HepG2 (cell line): ENCODE data around the gene MSI2. TPM values are rescaled to one million over a fixed set of nuclear protein-coding genes. Genes with fewer than 3 reads are reported as not detected.
A peak's percentile ranks its signal among the peaks of the same experiment; 100 is the strongest.

Source experiments
- ATAC-seq: fragments of 200-7000 bp; cut with Tn5 transposase; 3 replicates; pipeline ENCODE4 v1.9.1; 2020; ENCODE audit warnings: mild to moderate bottlenecking, moderate library complexity
- BruUV-seq: library from RNA; stranded (reverse); fragments of 400-500 nt; replicated peaks from 2 replicates; lab custom pipeline; 2021; lab: Mats Ljungman, UMichigan
- CTCF ChIA-PET: fragments of 300-600 bp; formaldehyde crosslinking; extraction: SDS; loops from one replicate; lab custom pipeline; 2021; ENCODE audit warnings: low total read pairs, inconsistent platforms, low intra/inter-chr PET ratio; lab: Yijun Ruan, JAX
- POLR2A ChIA-PET: fragments of 350-600 bp; sonication (Branson Sonifier 250); formaldehyde crosslinking; loops from one replicate; lab custom pipeline; 2020; ENCODE audit warnings: antibody characterized with exemption, inconsistent platforms; lab: Yijun Ruan, JAX
- DNase-seq: peaks from one replicate; pipeline ENCODE4 v3.0.0-alpha.2; 2015; ENCODE audit warnings: low spot score
- FAIRE-seq: peaks from 3 replicates; lab custom pipeline; 2011; peaks lifted over from hg19 to GRCh38; lab: Jason Lieb, UNC
- H2AFZ ChIP-seq: one replicate; pipeline ENCODE4 v1.6.1; 2011; ENCODE audit warnings: low read length, inconsistent platforms
- H3K27ac ChIP-seq: fragments of 300-600 bp; 3 replicates; pipeline ENCODE4 v1.8.0; 2011; ENCODE audit warnings: mixed run types, mild to moderate bottlenecking, mixed read lengths, low read length, inconsistent platforms; ENCODE audit not compliant: insufficient read depth; ENCODE audit errors: extremely low read length
- H3K27me3 ChIP-seq, 2 experiments: fragments of 200-600 bp in 1 of 2; 2 replicates in 1 of 2; 3 replicates in 1 of 2; pipeline versions ENCODE4 v1.6.0 to v1.8.0; 2011; ENCODE audit warnings: low read length in 2 of 2, mild to moderate bottlenecking in 2 of 2, moderate library complexity in 2 of 2, inconsistent platforms in 1 of 2; ENCODE audit not compliant: insufficient read depth in 2 of 2, control insufficient read depth in 1 of 2
- H3K36me3 ChIP-seq, 2 experiments: fragments of 200-600 bp in 1 of 2; replicated peaks in 1 of 2; 2 replicates in 1 of 2; 3 replicates in 1 of 2; pipeline versions ENCODE4 v1.5.1 to v1.8.0; 2011; ENCODE audit warnings: low read length in 2 of 2, inconsistent platforms in 1 of 2; ENCODE audit not compliant: insufficient read depth in 2 of 2, control insufficient read depth in 1 of 2
- H3K4me1 ChIP-seq: 2 replicates; pipeline ENCODE4 v1.5.1; 2012; ENCODE audit warnings: low read length, inconsistent platforms; ENCODE audit not compliant: insufficient read depth
- H3K4me2 ChIP-seq: 2 replicates; pipeline ENCODE4 v1.6.0; 2011; ENCODE audit warnings: low read depth, low read length, inconsistent platforms
- H3K4me3 ChIP-seq, 3 experiments: fragments of 200-600 bp in 1 of 3; sonication (generic), shearing (Covaris generic) in 1 of 3; replicated peaks in 1 of 3; 2 replicates each; pipeline ENCODE4 v1.5.1; 2011 to 2016; ENCODE audit warnings: low read length in 3 of 3, inconsistent platforms in 2 of 3, low read depth in 2 of 3, mild to moderate bottlenecking in 2 of 3, control low read depth in 1 of 3, mixed read lengths in 1 of 3; ENCODE audit not compliant: insufficient read depth in 1 of 3
- H3K79me2 ChIP-seq: one replicate; pipeline ENCODE4 v1.6.1; 2011; ENCODE audit warnings: low read length, inconsistent platforms; ENCODE audit not compliant: insufficient read depth
- H3K9ac ChIP-seq: 2 replicates; pipeline ENCODE4 v1.6.0; 2011; ENCODE audit warnings: mild to moderate bottlenecking, low read depth, low read length, inconsistent platforms; ENCODE audit not compliant: insufficient read depth
- H3K9me3 ChIP-seq: 2 replicates; pipeline ENCODE4 v1.5.1; 2012; ENCODE audit warnings: mild to moderate bottlenecking, low read length
- H4K20me1 ChIP-seq: 2 replicates; pipeline ENCODE4 v1.6.0; 2011; ENCODE audit warnings: inconsistent platforms, mild to moderate bottlenecking, low read length, moderate library complexity; ENCODE audit not compliant: insufficient read depth
- ATF3 ChIP-seq: sonication (generic); formaldehyde crosslinking; IDR thresholded peaks from 2 replicates; pipeline ENCODE4 v1.4.0; 2020; ENCODE audit warnings: missing genetic modification reagents
- ELK4 ChIP-seq: sonication (generic); formaldehyde crosslinking; IDR thresholded peaks from 2 replicates; pipeline ENCODE4 v1.9.0; 2021; ENCODE audit warnings: missing genetic modification reagents, borderline replicate concordance
- FOXP1 ChIP-seq, 2 experiments: fragments of 450-650 bp in 1 of 2; IDR thresholded peaks; 2 replicates each; pipeline ENCODE4 v1.6.1; 2017 to 2018; ENCODE audit warnings: antibody characterized with exemption in 1 of 2
- ZNF777 ChIP-seq: sonication (generic); formaldehyde crosslinking; IDR thresholded peaks from 2 replicates; pipeline ENCODE4 v1.4.0; 2020; ENCODE audit warnings: missing genetic modification reagents
- WGBS: methylation state at CpG from one replicate; pipeline ENCODE4 v1.1.6; 2017; ENCODE audit warnings: low lambda C conversion rate; 5-methylcytosine and 5-hydroxymethylcytosine counted together
- in situ Hi-C: cut with HindIII; loops from 2 replicates; pipeline ENCODE4 v1.10.0; 2017; ENCODE audit warnings: low pct_unique_long_range_greater_than_20kb; ENCODE audit not compliant: extremely low pct_ligation_motif_present
- intact Hi-C: fragments of 100-400 bp; cut with micrococcal nuclease; formaldehyde crosslinking; loops from one replicate; pipeline ENCODE4 v1.10.0; 2022; ENCODE audit not compliant: unreplicated experiment
- polyA plus RNA-seq, 8 experiments: library from polyadenylated mRNA; depleted of rRNA in 3 of 8; stranded (reverse) in 7 of 8; unstranded in 1 of 8; fragments of >200 nt; fragmentation: Illumina TruSeq in 4 of 8; extraction: Trizol in 4 of 8; gene quantifications; 2 replicates each; pipeline versions ENCODE4 v1.2.1 to v1.2.3, GENCODE V29; 2011 to 2016; ENCODE audit warnings: low read depth in 4 of 8, missing spikeins in 1 of 8, mixed read lengths in 1 of 8; ENCODE audit not compliant: insufficient read depth in 1 of 8
- total RNA-seq, 5 experiments: library from RNA; depleted of rRNA; stranded (reverse); fragments of >200 nt; fragmentation: Illumina TruSeq; extraction: Trizol; gene quantifications; 2 replicates each; pipeline ENCODE4 v1.2.3, GENCODE V29; 2016; ENCODE audit warnings: low read depth in 1 of 5

Gene MSI2
- total and polyA plus RNA-seq, 2 of the 13 experiments (the other 11 are each of a cell fraction or from before 2014, with no cell fraction given) = 77.5 to 78.4 TPM

GRCh38 chr17:57363580-57363979 is 107.3 kb downstream of the MSI2 start:
- ChIA-PET POLR2A (no interaction called here), CTCF (no interaction called here)
- no TSS peak for BruUV-seq
- no peak overlapping the region for H3K4me3 ChIP-seq
- FAIRE-seq (no peak), DNase-seq (no peak), ATAC-seq (no peak)
- intact Hi-C loops (no loop called here), in situ Hi-C loops (no loop called here)
- peaks cover 4 to 11% of the 10 kb centered on the region in 2 experiments; a peak in 2 of 5 replicates for H3K36me3 ChIP-seq
- H3K4me1 ChIP-seq = peaks cover 38% of the 10 kb centered on the region
- H4K20me1 ChIP-seq = no peaks in the 10 kb centered on the region
- H3K4me2 ChIP-seq = no peak overlapping the region
- no peak overlapping the region for H3K9ac ChIP-seq
- H3K79me2 ChIP-seq = peaks cover 58% of the 10 kb centered on the region
- no peak overlapping the region for H3K27ac ChIP-seq
- no peak overlapping the region for H2AFZ ChIP-seq
- no peaks in the 10 kb centered on the region for H3K9me3 ChIP-seq
- H3K27me3 ChIP-seq = no peaks in the 10 kb centered on the region
- 97% methylated on average over 4 of the region's 4 CpGs for WGBS
- TF ChIP-seq FOXP1 (IDR thresholded peaks at IDR 0.05) (peak; percentile 98), FOXP1 (CRISPR knock-in tag; IDR thresholded peaks at IDR 0.05) (no peak), ATF3 (no peak)

- POLR2A ChIA-PET = interaction anchor here (0.7 kb wide), 1 partner anchor 45 kb away, joined by 3 read pairs; no protein-coding TSS in a partner anchor
- Histone ChIP-seq H4K20me1 (no peaks in the 10 kb centered on the region), H2AFZ (no peak overlapping the region), H3K9me3 (no peaks in the 10 kb centered on the region), H3K9ac (no peak overlapping the region), H3K27me3 (no peaks in the 10 kb centered on the region), H3K36me3 (peaks cover 4 to 11% of the 10 kb centered on the region in 2 experiments; a peak in 2 of 5 replicates), H3K4me3 (no peak overlapping the region), H3K79me2 (peaks cover 58% of the 10 kb centered on the region), H3K4me1 (peaks cover 43% of the 10 kb centered on the region), H3K27ac (no peak overlapping the region), H3K4me2 (no peak overlapping the region)
- in situ Hi-C loops (no loop called here), intact Hi-C loops (no loop called here)
- ATAC-seq (no peak), DNase-seq (no peak), FAIRE-seq (no peak)
- WGBS = 93% methylated on average over 7 of the region's 7 CpGs
- CTCF ChIA-PET = no interaction called here
- TF ChIP-seq ELK4 (CRISPR knock-in tag) = no peak
- TF ChIP-seq ZNF777 = 0 out of 2 replicates have a peak, but pooled peaks have one; percentile 3
- BruUV-seq = no TSS peak
Measured at GRCh38 chr17:57363998-57364643, 107.8 kb downstream of the MSI2 start.
